H1 (cell line): ENCODE data around the gene C5orf24. TPM values are rescaled to one million over a fixed set of nuclear protein-coding genes. Genes with fewer than 3 reads are reported as not detected.

Experiments used
- CTCF ChIA-PET: fragments of 300-600 bp; sonication (Branson Sonifier 250); formaldehyde crosslinking; loops from one replicate; lab custom pipeline; 2021; ENCODE audit not compliant: partially characterized antibody; lab: Charles Lee
- POLR2A ChIA-PET: fragments of 300-600 bp; sonication (Branson Sonifier 250); formaldehyde crosslinking; loops from one replicate; lab custom pipeline; 2021; ENCODE audit warnings: inconsistent platforms; ENCODE audit not compliant: partially characterized antibody; lab: Charles Lee
- DNase-seq, 2 experiments: peaks; one replicate each; pipeline versions ENCODE4 v3.0.0 to v3.0.0-alpha.2; 2010 to 2022; ENCODE audit warnings: low spot score in 2 of 2, low read depth in 1 of 2, mixed read lengths in 1 of 2
- FAIRE-seq: peaks from 2 replicates; lab custom pipeline; 2011; peaks lifted over from hg19 to GRCh38; lab: Jason Lieb, UNC
- H2AFZ ChIP-seq: 2 replicates; pipeline ENCODE4 v1.8.1; 2012; ENCODE audit warnings: low read length, inconsistent platforms
- H2AK5ac ChIP-seq: 2 replicates; pipeline ENCODE4 v1.6.1; 2013; ENCODE audit warnings: low read depth, low read length
- H2BK120ac ChIP-seq: replicated peaks from 2 replicates; pipeline ENCODE3; 2013; ENCODE audit warnings: low read depth, low read length, inconsistent platforms
- H2BK12ac ChIP-seq: 2 replicates; pipeline ENCODE4 v1.6.1; 2013; ENCODE audit warnings: low read depth, low read length
- H2BK15ac ChIP-seq: 2 replicates; pipeline ENCODE4 v1.6.1; 2013; ENCODE audit warnings: low read length
- H2BK20ac ChIP-seq: 2 replicates; pipeline ENCODE4 v1.6.1; 2013; ENCODE audit warnings: low read length
- H2BK5ac ChIP-seq: 2 replicates; pipeline ENCODE4 v1.6.1; 2013; ENCODE audit warnings: low read depth, low read length
- H3K14ac ChIP-seq: 2 replicates; pipeline ENCODE4 v1.6.1; 2013; ENCODE audit warnings: inconsistent platforms; ENCODE audit not compliant: insufficient read length
- H3K18ac ChIP-seq: 2 replicates; pipeline ENCODE4 v1.6.1; 2013; ENCODE audit warnings: low read length; ENCODE audit errors: extremely low read depth
- H3K23ac ChIP-seq: 2 replicates; pipeline ENCODE4 v1.6.1; 2013; ENCODE audit warnings: inconsistent platforms; ENCODE audit not compliant: insufficient read length
- H3K23me2 ChIP-seq: 2 replicates; pipeline ENCODE4 v1.6.1; 2013; ENCODE audit warnings: low read depth, low read length
- H3K27ac ChIP-seq: 2 replicates; pipeline ENCODE4 v1.6.1; 2011; ENCODE audit warnings: low read depth, low read length, inconsistent platforms
- H3K27me3 ChIP-seq, 4 experiments: replicated peaks in 1 of 4; 1 replicate in 1 of 4; 2 replicates in 3 of 4; pipeline versions ENCODE4 v1.6.1 to v1.8.1; 2011 to 2013; ENCODE audit warnings: low read length in 3 of 4, mild to moderate bottlenecking in 3 of 4, inconsistent platforms in 2 of 4, mixed read lengths in 2 of 4, moderate library complexity in 1 of 4; ENCODE audit not compliant: control insufficient read depth in 3 of 4, insufficient read depth in 3 of 4; ENCODE audit errors: extremely low read depth in 1 of 4
- H3K36me3 ChIP-seq, 4 experiments: 2 replicates each; pipeline versions ENCODE4 v1.6.1 to v1.8.1; 2011 to 2013; ENCODE audit warnings: mild to moderate bottlenecking in 4 of 4, low read length in 3 of 4, moderate library complexity in 2 of 4, control low read depth in 1 of 4, inconsistent platforms in 1 of 4; ENCODE audit not compliant: insufficient read depth in 4 of 4, control insufficient read depth in 2 of 4
- H3K4ac ChIP-seq: replicated peaks from 2 replicates; pipeline ENCODE3; 2013; ENCODE audit warnings: low read length, low read depth, mixed read lengths, inconsistent platforms; ENCODE audit not compliant: insufficient read length
- H3K4me1 ChIP-seq, 4 experiments: replicated peaks in 1 of 4; 1 replicate in 1 of 4; 2 replicates in 3 of 4; pipeline versions ENCODE4 v1.6.1 to v1.8.1; 2011 to 2013; ENCODE audit warnings: low read length in 3 of 4, inconsistent platforms in 2 of 4, mixed read lengths in 1 of 4; ENCODE audit not compliant: insufficient read depth in 4 of 4, control insufficient read depth in 3 of 4
- H3K4me2 ChIP-seq, 2 experiments: 2 replicates each; pipeline versions ENCODE4 v1.6.1 to v1.8.1; 2011 to 2013; ENCODE audit warnings: low read depth in 2 of 2, low read length in 2 of 2, control low read depth in 1 of 2, inconsistent platforms in 1 of 2, mild to moderate bottlenecking in 1 of 2; ENCODE audit not compliant: insufficient read depth in 1 of 2
- H3K4me3 ChIP-seq, 4 experiments: fragments of 200-600, 300-600 bp in 1 of 4; sonication (generic), shearing (Covaris generic), sonication (Bioruptor Twin) in 1 of 4; 2 replicates each; pipeline versions ENCODE4 v1.5.1 to v1.8.1; 2011 to 2016; ENCODE audit warnings: low read length in 4 of 4, low read depth in 3 of 4, control low read depth in 2 of 4, inconsistent platforms in 2 of 4, mild to moderate bottlenecking in 2 of 4, mixed read lengths in 1 of 4, moderate library complexity in 1 of 4; ENCODE audit not compliant: insufficient read depth in 2 of 4; ENCODE audit errors: extremely low read depth in 1 of 4
- H3K56ac ChIP-seq: replicated peaks from 2 replicates; pipeline ENCODE3; 2013; ENCODE audit warnings: low read depth, mild to moderate bottlenecking, mixed read lengths, low read length, inconsistent platforms; ENCODE audit not compliant: insufficient read length
- H3K79me1 ChIP-seq: 2 replicates; pipeline ENCODE4 v1.6.1; 2013; ENCODE audit warnings: low read depth, low read length, control low read depth
- H3K79me2 ChIP-seq, 2 experiments: 2 replicates each; pipeline versions ENCODE4 v1.6.1 to v1.8.1; 2012 to 2013; ENCODE audit warnings: low read length in 2 of 2, mild to moderate bottlenecking in 2 of 2, inconsistent platforms in 1 of 2; ENCODE audit not compliant: insufficient read depth in 2 of 2, control insufficient read depth in 1 of 2
- H3K9ac ChIP-seq, 4 experiments: replicated peaks in 1 of 4; 1 replicate in 1 of 4; 2 replicates in 3 of 4; pipeline versions ENCODE4 v1.6.1 to v1.8.1; 2011 to 2013; ENCODE audit warnings: low read depth in 3 of 4, low read length in 3 of 4, control low read depth in 2 of 4, mild to moderate bottlenecking in 2 of 4, moderate library complexity in 2 of 4, inconsistent platforms in 1 of 4; ENCODE audit errors: extremely low read depth in 1 of 4
- H3K9me3 ChIP-seq, 2 experiments: 2 replicates each; pipeline versions ENCODE4 v1.6.1 to v1.8.1; 2012 to 2013; ENCODE audit warnings: mild to moderate bottlenecking in 2 of 2, moderate library complexity in 2 of 2, control low read depth in 1 of 2, inconsistent platforms in 1 of 2, low read depth in 1 of 2, low read length in 1 of 2, mixed read lengths in 1 of 2; ENCODE audit not compliant: insufficient read depth in 2 of 2
- H4K20me1 ChIP-seq, 2 experiments: replicated peaks in 1 of 2; 2 replicates each; pipeline versions ENCODE3 to v1.8.1; 2011 to 2013; ENCODE audit warnings: inconsistent platforms in 2 of 2, low read length in 2 of 2, mild to moderate bottlenecking in 1 of 2; ENCODE audit not compliant: insufficient read depth in 2 of 2, control insufficient read depth in 1 of 2
- H4K5ac ChIP-seq: 2 replicates; pipeline ENCODE4 v1.6.1; 2013; ENCODE audit warnings: low read length, low read depth, mixed read lengths, inconsistent platforms; ENCODE audit not compliant: insufficient read length
- H4K8ac ChIP-seq: 2 replicates; pipeline ENCODE4 v1.8.0; 2013; ENCODE audit warnings: mild to moderate bottlenecking, moderate library complexity, low read length, inconsistent platforms; ENCODE audit not compliant: insufficient read depth; ENCODE audit errors: extremely low read depth
- H4K91ac ChIP-seq: replicated peaks from 2 replicates; pipeline ENCODE3; 2013; ENCODE audit warnings: low read length, mixed read lengths, inconsistent platforms; ENCODE audit not compliant: insufficient read length
- CBX5 ChIP-seq: fragments of 300-800, 300-1000 bp; sonication (generic); IDR thresholded peaks from 2 replicates; pipeline ENCODE4 v1.7.1; 2016; ENCODE audit warnings: antibody characterized with exemption, low read length, low read depth
- CHD2 ChIP-seq: IDR thresholded peaks from 2 replicates; pipeline ENCODE4 v1.6.1; 2012; ENCODE audit warnings: low read length, improper control_type of control experiment
- CTCF ChIP-seq, 3 experiments: IDR thresholded peaks; 1 replicate in 2 of 3; 2 replicates in 1 of 3; pipeline versions ENCODE4 v1.5.1 to v1.6.1; 2011; ENCODE audit warnings: low read length in 3 of 3, mild to moderate bottlenecking in 3 of 3, inconsistent platforms in 2 of 3, low read depth in 1 of 3, moderate library complexity in 1 of 3; ENCODE audit not compliant: insufficient read depth in 1 of 3; ENCODE audit errors: control extremely low read depth in 1 of 3
- GTF2F1 ChIP-seq: IDR thresholded peaks from 2 replicates; pipeline ENCODE4 v1.6.1; 2012; ENCODE audit warnings: low read depth, low read length, improper control_type of control experiment, borderline replicate concordance
- HDAC6 ChIP-seq: IDR thresholded peaks from one replicate; pipeline ENCODE4 v1.7.1; 2012; ENCODE audit warnings: low read depth, mild to moderate bottlenecking, inconsistent platforms, low read length, moderate library complexity
- KDM4A ChIP-seq: IDR thresholded peaks from one replicate; pipeline ENCODE4 v1.7.1; 2012; ENCODE audit warnings: low read depth, mild to moderate bottlenecking, moderate library complexity, low read length, inconsistent platforms; ENCODE audit not compliant: severe bottlenecking
- KDM5A ChIP-seq: fragments of 200-600 bp; IDR thresholded peaks from 2 replicates; pipeline ENCODE4 v1.7.1; 2012; ENCODE audit warnings: mild to moderate bottlenecking, low read length, inconsistent platforms, mixed read lengths
- POLR2AphosphoS5 ChIP-seq: IDR thresholded peaks from 2 replicates; pipeline ENCODE4 v1.6.1; 2011; ENCODE audit warnings: low read depth, low read length
- RXRA ChIP-seq: IDR thresholded peaks from 2 replicates; pipeline ENCODE4 v1.6.1; 2011; ENCODE audit warnings: low read depth, mild to moderate bottlenecking, low read length, moderate library complexity; ENCODE audit not compliant: insufficient read depth
- SIRT6 ChIP-seq: IDR thresholded peaks from one replicate; pipeline ENCODE4 v1.7.1; 2012; ENCODE audit warnings: low read length, inconsistent platforms
- SP4 ChIP-seq: IDR thresholded peaks from 2 replicates; pipeline ENCODE4 v1.6.1; 2012; ENCODE audit warnings: low read length, inconsistent platforms
- TEAD4 ChIP-seq: IDR thresholded peaks from 2 replicates; pipeline ENCODE4 v1.6.1; 2012; ENCODE audit warnings: low read depth, low read length, inconsistent platforms, mixed read lengths
- WGBS, 2 experiments: shearing (Covaris generic) in 1 of 2; methylation state at CpG; one replicate each; pipeline versions ENCODE4 v1.1.6 to v1.1.7; 2013 to 2015; ENCODE audit warnings: low lambda C conversion rate in 2 of 2, mixed read lengths in 2 of 2, inconsistent platforms in 1 of 2, low coverage in 1 of 2, missing lambda C conversion rate in 1 of 2; ENCODE audit not compliant: insufficient replicate concordance in 2 of 2, insufficient coverage in 1 of 2, insufficient read length in 1 of 2; ENCODE audit errors: extremely low coverage in 1 of 2, missing lambda C conversion rate in 1 of 2; 5-methylcytosine and 5-hydroxymethylcytosine counted together
- polyA plus RNA-seq, 7 experiments: library from polyadenylated mRNA; depleted of rRNA in 3 of 7; stranded (reverse) in 5 of 7; unstranded in 2 of 7; fragments of >200 nt in 5 of 7; fragments of 200-250 nt in 2 of 7; gene quantifications; 1 replicate in 5 of 7; 2 replicates in 1 of 7; 4 replicates in 1 of 7; pipeline versions ENCODE4 v1.2.1 to v1.2.3, GENCODE V29; 2011 to 2013; ENCODE audit warnings: missing spikeins in 2 of 7, mixed read lengths in 2 of 7
- total RNA-seq: library from RNA; stranded (reverse); fragmentation: NEBNext Ultra II Directional; extraction: Animal tissue kit (Norgen Biotek cat#: 25700); gene quantifications from 2 replicates; pipeline ENCODE4 v1.2.1, GENCODE V29; 2021

The C5orf24 gene
- total and polyA plus RNA-seq, 2 of the 8 experiments (the other 6 are each of a cell fraction or from before 2014, with no cell fraction given) = 11.1 to 20.2 TPM

- Histone ChIP-seq H2AK5ac (no peak overlapping the region), H3K23ac (no peak overlapping the region), H2BK12ac (no peak overlapping the region), H4K91ac (no peak overlapping the region), H3K9ac (no peak overlapping the region), H3K27me3 (no peaks in the 10 kb centered on the region), H4K20me1 (peaks cover 0 to 1% of the 10 kb centered on the region in 2 experiments), H2BK20ac (no peak overlapping the region), H3K79me1 (no peaks in the 10 kb centered on the region; the same call in 1 of the 2 replicates), H3K14ac (no peak overlapping the region), H2BK15ac (no peak overlapping the region), H2BK5ac (no peak overlapping the region), H3K79me2 (no peaks in the 10 kb centered on the region; a peak in 1 of 4 replicates), H3K4me2 (no peak overlapping the region), H3K27ac (no peak overlapping the region), H3K4ac (no peak overlapping the region), H3K4me3 (no peak overlapping the region), H4K5ac (no peak overlapping the region), H3K9me3 (no peaks in the 10 kb centered on the region), H3K4me1 (peaks cover 0 to 4% (median 0%) of the 10 kb centered on the region in 4 experiments; a peak in 2 of 7 replicates), H3K23me2 (no peaks in the 10 kb centered on the region), H2AFZ (no peak overlapping the region), H4K8ac (no peak overlapping the region), H3K56ac (no peak overlapping the region), H2BK120ac (no peak overlapping the region), H3K36me3 (0 out of 8 replicates have a peak, but pooled peaks cover 0 to 3% (median 0%) of the 10 kb centered on the region in 4 experiments), H3K18ac (no peak overlapping the region)
- 81% methylated on average over 3 of the region's 3 CpGs; no CpG with 5 or more reads in 1 of the 2 experiments for WGBS, 2 experiments
- no peak for FAIRE-seq
- CTCF ChIA-PET = interaction anchor here (1.2 to 3.1 kb wide), 2 partner anchors 11 to 14 kb away, joined by 3 to 18 read pairs; partner anchors contain the start of gene PCBD2
- TF ChIP-seq SIRT6 (no peak), SP4 (no peak), GTF2F1 (no peak), KDM5A (no peak), KDM4A (no peak), TEAD4 (no peak), CTCF (IDR thresholded peaks at IDR 0.05; ENCODE audit: control extremely low read depth in 1 of 3, insufficient read depth in 1 of 3, low read depth in 1 of 3, low read length in 3 of 3) (no peak), RXRA (no peak), CHD2 (no peak), POLR2AphosphoS5 (no peak), HDAC6 (no peak), CBX5 (no peak)
- no peak for DNase-seq
- POLR2A ChIA-PET = interaction anchor here (1.0 to 3.2 kb wide), 4 partner anchors 9 to 18 kb away, joined by 4 to 13 read pairs (median 4); partner anchors contain the start of genes PCBD2 and TXNDC15
Observed at GRCh38 chr5:134892282-134892681, 46.5 kb downstream of the C5orf24 start.
